ENCODE data around the gene IFNA17. TPM values are rescaled to one million over a fixed set of nuclear protein-coding genes. Genes with fewer than 3 reads are reported as not detected.
"Not testable (repeated sequence)": the region's sequence is repeated elsewhere in the genome, so short reads cannot be mapped to it uniquely, and the experiment has no call there.

Gene IFNA17
- polyA plus RNA-seq (ENCODE audit: insufficient read length in 4 of 4): not detected

DNA sequence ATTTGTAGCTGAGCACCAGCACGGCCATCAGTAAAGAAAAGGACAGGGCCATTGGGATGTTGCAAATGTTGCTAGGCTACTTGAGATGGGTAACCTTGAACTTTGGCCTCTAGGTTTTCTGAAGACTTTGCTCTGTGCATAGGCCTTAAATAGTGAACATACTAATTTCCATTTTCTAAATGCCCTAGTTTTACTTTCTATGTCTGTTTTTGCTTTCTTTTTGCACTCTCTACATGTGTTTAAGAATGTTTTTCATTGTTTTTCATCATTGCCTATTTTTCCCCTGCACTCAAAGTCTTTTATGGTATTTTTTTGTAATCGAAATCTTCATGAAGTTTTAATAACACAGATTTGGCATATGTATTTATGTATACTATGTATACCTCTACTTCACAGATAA, at the start of gene IFNA17:
Gene IFNA17 (minus strand): TSS at position 101 of the 400 bp plus-strand sequence. CDS start 49 bp downstream, at position 52.
- no peak for DNase-seq (ENCODE audit: low read depth in 4 of 4, low spot score in 3 of 4)

- DNase-seq (ENCODE audit: low read depth in 4 of 4, low spot score in 3 of 4): no peak
These were observed 40.3 kb upstream of the IFNA17 start for GRCh38 chr9:21268347-21268657.

DNA sequence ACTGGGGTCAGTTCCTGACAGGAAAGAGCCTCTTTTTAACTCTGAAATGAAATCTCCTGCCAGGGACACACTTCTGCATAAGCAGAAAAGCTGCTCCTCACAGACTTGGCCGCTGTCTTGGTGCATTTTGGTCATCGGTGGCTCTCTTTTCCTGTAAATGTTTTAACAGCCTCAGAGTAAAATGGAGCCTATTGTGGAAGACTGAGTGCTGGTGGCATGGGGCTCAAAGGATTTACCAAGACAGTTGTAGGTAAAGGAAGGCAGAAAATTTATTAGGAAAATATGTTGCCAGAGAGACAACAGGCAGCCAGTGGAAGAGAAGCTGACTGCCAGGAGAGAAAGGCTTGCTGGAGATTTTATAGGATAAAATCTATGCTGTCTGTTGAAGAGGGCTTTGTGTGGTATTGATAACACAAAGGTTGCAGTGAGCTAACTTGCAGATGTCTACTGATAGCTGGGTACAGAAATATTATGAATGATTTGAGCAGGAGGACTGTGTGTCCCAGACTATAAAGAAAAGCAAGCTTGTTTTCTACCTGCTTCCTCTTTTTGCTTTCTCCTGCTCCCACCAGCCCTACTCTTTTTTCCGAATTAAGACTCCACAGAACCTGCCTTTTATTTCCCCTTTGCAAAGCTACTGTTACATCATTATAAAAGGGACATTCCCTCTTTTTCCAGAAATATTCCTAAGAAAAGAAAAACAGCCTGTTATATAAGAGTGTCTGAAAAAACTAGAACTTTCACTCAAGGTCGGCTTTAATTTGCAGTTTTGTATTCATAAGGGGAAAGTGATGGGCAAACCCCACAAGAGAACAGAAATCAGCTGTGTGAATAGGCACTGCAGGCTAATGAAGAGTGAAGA, 39.7 kb upstream of the IFNA17 start:
- no peak for DNase-seq (ENCODE audit: low read depth in 4 of 4, low spot score in 3 of 4)

DNA sequence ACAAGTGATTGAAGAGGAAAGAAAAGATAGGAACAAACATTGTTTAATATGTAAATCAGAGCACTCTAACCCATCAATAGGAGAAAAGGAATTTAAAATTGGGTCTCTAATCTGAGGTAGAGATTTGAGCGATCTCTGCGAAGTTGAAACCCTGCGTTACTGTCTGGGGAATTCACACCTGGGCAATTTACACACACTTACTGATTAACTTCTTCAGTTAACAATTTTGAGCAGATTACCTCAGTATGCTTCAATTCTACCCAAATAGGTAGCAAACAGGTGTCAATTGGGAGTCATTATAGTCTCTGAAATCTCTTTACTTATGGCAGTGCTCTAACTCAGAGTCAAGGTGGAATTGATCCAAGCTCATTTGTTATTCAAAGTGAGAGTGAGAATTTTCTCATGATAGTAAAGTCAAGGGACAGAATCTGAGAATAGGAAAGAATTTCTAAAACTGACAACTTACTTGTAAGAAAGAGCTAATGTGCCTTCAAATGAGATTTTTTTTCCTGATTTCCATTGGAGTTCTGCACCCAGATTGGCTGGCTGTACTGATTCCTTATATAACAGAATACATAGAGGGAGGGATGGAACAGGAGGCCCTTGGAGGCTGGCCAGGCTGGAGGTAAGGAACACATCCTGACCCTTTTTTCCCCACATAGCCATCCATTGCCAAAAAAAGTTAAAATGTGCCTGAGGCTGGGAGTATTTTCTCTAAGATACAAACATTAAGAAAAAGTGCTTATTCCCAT, 38.9 kb upstream of the IFNA17 start:
- no peak for DNase-seq (ENCODE audit: low read depth in 4 of 4, low spot score in 3 of 4)

DNA sequence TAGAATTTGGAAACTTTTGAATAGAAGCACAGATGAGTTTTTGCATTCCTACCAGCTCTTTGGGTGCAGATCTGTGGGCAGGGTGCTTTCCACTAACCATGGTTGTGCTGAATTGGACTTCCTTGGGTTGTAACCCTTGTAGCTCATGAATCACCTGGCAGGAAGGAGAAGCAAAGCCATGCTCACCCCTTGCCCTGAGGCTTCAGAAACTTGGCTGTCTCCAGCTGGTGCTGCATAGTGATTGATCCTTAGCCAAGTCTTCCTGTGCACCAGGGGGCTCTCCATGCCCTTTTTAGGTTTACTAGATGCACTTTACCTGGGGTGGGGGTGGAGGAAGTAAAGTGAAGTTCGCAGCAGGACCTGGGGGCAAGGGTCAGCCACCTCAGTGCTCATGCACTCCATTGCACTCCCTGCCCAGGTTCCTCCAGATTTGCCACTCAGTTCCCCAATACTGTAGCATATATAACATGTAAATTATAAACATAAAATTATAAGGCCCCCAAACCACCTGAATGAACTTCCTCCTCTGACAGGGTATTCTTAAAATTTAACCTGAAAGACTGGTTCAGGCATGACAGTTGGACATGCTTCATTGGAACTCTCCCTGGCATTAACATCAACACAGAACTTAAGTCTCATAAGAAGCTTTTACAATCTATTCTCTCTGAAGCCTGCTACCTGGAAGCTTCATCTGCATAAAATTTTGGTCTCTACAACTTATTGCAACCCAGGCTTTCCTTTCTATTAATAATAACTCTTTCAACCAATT, 37.6 kb upstream of the IFNA17 start:
- no peak for DNase-seq (ENCODE audit: low read depth in 4 of 4, low spot score in 3 of 4)

DNA sequence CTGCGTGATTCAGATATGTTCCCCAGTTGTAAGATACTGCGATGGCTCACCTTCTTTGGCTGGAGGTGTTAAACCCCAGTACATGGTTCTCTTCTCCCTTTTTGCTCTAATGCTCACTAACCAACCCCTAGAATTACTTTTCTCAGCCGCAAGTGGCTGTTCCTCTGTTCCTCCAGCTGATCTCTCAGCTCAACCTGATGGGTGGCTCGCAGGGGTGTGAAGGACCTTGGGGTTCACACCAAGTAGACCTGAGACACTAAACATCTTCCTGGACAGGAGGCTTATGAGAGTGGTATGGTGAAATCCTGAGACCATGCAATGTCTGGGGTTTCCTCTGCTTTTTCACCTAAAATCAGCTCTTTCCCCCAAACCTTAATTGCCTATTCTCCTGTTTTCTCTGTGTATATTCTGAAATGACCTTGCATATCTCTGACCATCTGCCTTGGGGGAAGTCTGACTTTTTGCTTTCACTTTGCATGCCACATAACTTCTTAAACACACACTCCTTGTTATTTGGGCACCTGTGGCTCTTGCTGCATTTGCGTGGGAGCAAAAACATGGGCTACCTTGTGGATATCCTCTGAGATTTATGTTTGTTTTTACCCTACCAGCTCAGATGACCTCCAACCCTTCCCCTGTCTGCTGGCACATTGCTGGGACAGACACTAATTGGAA, 27.7 kb upstream of the IFNA17 start:
- no peak for DNase-seq (ENCODE audit: low read depth in 4 of 4, low spot score in 3 of 4)

- DNase-seq (ENCODE audit: low read depth in 4 of 4, low spot score in 3 of 4): no peak
These were observed 24.9 kb upstream of the IFNA17 start for GRCh38 chr9:21252721-21253547.

DNA sequence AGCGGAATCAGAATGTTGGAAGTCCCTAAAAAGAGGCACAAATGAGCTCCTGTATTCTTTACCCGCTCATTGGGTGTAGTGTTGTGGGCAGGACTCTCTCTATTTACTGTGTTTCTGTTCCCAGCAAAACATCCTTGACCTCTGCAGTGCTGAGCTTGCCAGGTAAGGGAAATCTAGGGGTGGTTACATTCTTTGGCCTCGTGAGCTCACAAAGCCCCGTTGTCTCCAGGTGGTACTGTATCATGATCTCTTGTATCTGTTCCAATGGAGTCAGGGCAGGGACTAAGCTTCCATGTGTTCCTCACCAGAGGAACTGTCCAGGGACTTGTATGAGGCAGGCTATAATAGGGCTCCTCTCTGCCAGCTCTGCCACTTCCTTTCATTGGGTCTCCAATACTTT, 23.6 kb upstream of the IFNA17 start:
- no peak for DNase-seq (ENCODE audit: low read depth in 4 of 4, low spot score in 3 of 4)

DNA sequence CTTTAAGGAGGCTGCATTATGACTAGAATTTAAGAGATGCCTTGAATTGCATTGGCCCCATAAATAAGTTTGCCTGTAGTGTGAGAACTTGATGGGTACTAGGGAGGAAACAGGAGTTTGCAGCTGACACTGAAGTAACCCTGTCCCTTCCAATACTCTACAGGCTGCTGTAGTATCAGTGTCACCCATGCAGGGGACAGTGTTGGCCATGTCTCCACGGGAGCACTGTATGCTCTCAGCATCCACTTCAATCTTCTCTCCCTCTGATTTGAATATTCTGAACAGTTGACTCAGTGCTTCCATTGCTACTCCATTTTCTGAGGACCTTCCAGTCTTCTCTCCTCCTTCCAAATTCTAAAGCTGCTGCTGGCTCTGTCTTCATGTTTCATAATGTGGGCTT, 23.2 kb upstream of the IFNA17 start:
- no peak for DNase-seq (ENCODE audit: low read depth in 4 of 4, low spot score in 3 of 4)

DNA sequence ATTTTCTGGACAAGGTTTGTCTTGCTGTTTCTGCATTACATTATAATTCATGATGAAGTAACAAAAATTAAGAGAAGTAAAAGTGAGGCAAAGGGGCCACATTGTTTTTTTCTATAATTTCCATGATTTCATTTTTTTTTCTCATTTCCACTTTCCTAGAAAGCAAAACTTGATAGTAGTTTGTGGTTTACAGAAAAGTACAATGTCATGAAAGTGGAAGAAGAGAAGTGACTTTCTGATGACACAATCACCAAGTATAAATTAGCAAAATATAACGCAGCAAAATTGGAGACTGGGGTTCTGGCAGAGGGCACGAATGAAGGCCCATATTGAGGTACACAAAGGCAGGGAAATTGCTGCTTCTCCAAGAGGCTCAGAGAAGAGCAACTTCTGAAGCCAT, 16.8 kb upstream of the IFNA17 start:
- DNase-seq (ENCODE audit: low read depth in 4 of 4, low spot score in 3 of 4): no peak

DNA sequence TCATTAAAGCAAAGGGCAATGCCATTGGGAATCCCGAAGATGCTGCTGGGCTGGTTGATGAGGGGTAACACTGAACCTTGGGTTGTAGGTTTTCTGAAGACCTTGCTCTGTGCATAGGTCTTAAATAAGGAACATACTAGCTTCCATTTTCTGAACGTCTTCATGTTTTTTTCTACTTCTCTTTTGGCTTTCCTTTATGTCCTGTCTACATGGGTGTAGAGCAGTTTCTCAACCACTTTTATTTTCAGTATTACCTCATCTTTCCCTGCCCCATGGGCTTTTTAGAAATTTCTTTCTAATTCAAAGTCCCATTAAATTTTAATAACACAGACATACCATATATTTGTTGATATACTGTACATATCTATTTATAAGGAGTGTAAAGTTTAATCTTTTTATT, 11.9 kb upstream of the IFNA17 start, which contains the start of gene IFNA14:
Gene IFNA14 (minus strand): TSS at position 95 of the 400 bp plus-strand sequence. CDS start 70 bp downstream, at position 25.
- no peak for DNase-seq (ENCODE audit: low read depth in 4 of 4, low spot score in 3 of 4)

DNA sequence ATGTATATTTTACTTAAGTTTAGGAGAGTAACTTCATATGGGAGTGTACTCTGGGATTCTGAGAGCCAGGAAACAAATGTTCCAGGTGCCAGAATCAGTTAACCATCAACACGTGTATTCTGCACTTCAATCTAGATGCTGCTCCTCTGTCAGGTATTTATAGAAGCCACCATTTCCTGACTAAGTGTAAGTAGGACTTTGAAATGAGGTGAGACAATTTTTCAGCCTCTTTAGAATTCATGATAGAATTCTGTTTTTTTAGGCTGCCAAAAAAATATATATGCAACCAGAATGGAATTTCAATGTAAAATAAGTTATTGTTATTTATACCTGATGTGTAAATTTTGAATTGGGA, 8.3 kb upstream of the IFNA17 start:
- not testable (repeated sequence) for DNase-seq (ENCODE audit: low read depth in 4 of 4, low spot score in 3 of 4)

GRCh38 chr9:21235468-21236359, 7.7 kb upstream of the IFNA17 start:
- peak in 1 of 4 donors; percentile 18 for DNase-seq (ENCODE audit: low read depth in 4 of 4, low spot score in 3 of 4)

GRCh38 chr9:21234153-21234687, 6.2 kb upstream of the IFNA17 start:
- no peak for DNase-seq (ENCODE audit: low read depth in 4 of 4, low spot score in 3 of 4)

GRCh38 chr9:21233258-21233657, 5.2 kb upstream of the IFNA17 start:
- DNase-seq (ENCODE audit: low read depth in 4 of 4, low spot score in 3 of 4): no peak

GRCh38 chr9:21217211-21217610, 10.8 kb downstream of the IFNA17 start, which contains the start of gene IFNA16:
Gene IFNA16 (minus strand): TSS chr9:21217311. CDS start chr9:21217305, 6 bp downstream.
- DNase-seq (ENCODE audit: low read depth in 4 of 4, low spot score in 3 of 4): not testable (repeated sequence)

- DNase-seq (ENCODE audit: low read depth in 4 of 4, low spot score in 3 of 4): not testable (repeated sequence)
These were observed 14.4 kb downstream of the IFNA17 start for GRCh38 chr9:21213411-21214326.
